Measurements from ENCODE around the gene C20orf96.
"Not testable (repeated sequence)": the region's sequence is repeated elsewhere in the genome, so short reads cannot be mapped to it uniquely, and the experiment has no call there.

C20orf96 gene

DNA sequence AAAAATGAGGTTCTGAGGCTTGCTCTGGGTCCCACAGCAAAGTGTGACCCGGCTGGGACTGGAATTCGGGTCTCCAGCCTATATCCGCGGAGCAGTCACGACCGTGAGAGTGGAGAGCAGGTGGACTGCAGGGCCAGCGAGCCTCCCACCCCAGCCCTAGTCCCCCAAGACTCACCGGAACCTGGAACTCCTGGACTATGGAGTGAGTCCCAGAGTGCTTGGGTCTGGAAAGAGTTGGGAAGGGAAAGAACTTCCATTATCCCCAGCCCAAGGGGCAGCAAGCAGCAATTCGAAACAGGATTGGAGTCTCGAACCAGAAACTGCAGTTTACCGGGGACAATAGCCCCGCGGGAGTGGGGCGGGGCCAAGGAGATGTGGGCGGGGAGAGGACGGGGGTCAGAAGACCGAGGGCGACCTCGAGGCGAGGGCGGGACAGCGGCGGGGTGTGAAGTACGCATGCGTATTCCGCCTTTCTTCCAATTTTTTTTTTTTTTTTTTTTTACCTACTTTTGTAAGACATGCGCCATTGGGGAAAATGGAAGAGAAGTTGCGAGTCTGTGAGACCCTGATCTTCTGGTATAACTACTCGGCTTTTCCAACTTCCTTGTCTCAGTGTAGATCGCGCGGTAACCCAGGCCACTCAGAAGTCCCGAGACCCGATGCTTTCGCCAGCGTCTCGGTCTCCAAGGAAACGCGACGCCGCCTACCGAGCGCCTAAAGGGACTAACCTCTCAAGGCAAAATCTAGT, at the start of gene C20orf96:
TSS of gene C20orf96 (minus strand) at position 667 of the 748 bp plus-strand sequence. CDS start at position 527, 140 bp downstream.
- DNase-seq = peak; percentile 99

GRCh38 chr20:336040-336439, 45.5 kb upstream of the C20orf96 start:
- not testable (repeated sequence) for DNase-seq

GRCh38 chr20:334578-334977, 44.0 kb upstream of the C20orf96 start:
- DNase-seq = no peak

- peak; percentile 93 for DNase-seq
These were observed 39.9 kb upstream of the C20orf96 start for GRCh38 chr20:330233-331149.

GRCh38 chr20:329851-330232, 39.3 kb upstream of the C20orf96 start:
- no peak for DNase-seq

DNA sequence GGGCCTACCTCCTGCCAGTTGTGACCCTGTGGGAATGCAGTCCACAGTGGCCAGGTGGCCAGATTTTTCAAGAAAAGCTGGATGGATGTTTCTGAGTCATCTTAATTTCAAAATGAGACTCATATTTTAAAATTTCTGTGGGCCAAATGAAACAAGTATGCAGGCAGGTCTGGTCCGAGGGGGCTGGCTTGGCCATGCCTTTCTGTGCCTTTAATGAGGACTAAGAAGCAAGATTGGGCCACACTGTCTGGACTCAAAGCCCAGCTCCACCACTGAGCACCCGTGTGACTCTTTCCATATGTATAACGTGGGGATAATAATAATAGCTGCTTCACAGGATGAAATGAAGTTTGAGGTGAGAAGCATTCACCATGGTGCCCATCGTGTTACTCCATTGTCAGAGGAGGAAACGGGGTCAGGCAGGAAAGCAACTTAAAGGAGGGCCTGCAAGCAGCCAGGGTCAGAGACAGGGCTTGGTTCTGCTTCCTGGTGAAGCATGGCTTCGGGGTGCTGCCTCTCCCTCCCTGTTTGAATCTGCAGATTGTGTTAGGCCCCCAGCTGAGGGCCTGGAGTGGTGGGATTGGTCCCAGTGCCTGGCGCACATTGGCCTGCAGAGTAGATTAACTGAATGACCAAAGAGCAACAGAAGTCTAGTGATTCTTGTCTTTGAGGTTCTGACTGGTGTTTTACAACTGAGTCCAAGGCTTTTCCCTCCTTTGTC, 38.6 kb upstream of the C20orf96 start:
- no peak for DNase-seq

DNA sequence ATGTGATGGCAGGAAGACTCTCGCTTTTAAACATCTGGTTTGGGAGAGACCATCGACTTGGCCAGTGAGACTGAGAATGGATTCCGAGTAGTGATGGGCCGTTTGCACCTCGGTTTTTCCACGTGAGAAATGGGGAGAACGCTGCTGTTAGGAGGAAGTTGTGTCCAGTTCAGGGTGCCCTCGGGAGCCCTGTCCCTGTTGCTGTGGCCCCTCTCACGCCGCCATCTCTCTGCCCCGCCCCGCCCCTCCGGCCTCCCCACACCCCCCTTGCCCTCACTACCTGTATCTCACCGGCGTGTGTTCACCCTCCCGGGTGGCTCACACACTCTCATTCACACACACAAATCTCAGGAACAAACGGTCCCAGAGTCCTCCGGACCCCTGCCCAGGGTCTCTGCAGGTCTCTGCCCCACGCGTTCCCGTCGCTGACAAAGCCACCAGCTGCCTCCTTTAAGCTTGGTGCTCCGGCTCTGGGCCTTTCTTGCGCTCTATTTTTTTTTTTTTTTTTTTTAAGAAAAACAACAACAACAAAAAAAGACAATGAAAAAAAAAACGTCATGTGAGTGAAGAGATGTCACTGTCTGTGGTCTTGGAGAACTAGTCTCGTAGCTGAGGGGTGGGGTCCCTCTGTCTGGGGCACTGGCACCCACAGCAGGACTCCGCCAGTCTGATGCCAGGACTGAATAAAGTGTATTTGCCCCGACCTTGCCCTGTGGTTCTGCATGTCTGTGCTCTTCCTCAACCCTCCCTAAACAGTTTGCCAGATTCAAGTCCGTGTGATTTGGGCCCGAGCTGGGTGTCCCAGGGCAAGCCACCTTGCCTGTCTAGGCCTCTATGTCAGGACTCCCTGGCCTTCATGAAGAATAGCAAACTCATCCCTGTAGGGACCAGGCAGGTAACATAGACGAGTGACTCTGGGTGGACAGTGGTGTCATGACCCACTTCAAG, 37.8 kb upstream of the C20orf96 start:
- DNase-seq = peak; percentile 67

DNA sequence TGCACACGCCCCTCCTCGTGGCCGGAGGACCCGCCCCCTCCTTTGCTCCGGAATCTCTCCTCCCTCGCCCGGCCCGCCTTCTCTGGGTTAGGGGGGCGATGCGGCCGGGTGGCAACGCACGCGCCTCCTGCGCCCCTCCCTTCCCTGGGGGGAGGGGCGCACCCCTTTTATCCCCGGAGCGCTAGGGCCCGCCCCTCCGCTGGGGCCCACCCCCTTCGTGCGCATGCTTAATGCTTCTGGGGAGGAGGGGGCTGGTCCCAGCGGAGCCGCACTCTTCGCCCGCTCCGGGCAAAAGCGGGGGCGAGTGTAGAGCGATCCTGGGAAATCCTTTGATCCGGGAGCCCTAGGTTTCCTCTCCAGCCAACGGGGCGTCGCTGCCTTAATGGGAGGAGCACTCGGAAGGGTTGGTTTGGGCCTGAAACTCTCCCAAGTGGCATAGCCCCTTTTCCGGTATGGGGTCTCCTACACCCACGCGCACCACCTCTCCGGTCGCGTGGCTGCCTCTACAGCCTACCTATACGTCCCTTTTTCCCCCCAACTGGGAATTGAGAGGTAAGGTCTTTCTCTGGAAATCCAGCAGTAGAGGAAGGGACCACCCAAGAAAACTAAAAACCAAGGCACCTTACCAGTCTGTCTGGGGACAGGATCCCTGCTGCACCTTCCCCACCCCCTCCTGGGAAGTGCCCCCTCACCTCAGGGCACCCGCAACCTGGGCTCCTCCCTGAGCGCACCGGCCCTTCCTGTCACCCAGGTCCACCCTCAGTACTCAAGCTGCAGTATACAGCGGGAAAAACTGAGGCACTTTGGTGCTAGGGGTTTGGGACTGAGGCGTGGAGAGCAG, 36.9 kb upstream of the C20orf96 start:
- DNase-seq = peak; percentile 97

GRCh38 chr20:326645-327185, 36.2 kb upstream of the C20orf96 start:
- peak; percentile 84 for DNase-seq

DNA sequence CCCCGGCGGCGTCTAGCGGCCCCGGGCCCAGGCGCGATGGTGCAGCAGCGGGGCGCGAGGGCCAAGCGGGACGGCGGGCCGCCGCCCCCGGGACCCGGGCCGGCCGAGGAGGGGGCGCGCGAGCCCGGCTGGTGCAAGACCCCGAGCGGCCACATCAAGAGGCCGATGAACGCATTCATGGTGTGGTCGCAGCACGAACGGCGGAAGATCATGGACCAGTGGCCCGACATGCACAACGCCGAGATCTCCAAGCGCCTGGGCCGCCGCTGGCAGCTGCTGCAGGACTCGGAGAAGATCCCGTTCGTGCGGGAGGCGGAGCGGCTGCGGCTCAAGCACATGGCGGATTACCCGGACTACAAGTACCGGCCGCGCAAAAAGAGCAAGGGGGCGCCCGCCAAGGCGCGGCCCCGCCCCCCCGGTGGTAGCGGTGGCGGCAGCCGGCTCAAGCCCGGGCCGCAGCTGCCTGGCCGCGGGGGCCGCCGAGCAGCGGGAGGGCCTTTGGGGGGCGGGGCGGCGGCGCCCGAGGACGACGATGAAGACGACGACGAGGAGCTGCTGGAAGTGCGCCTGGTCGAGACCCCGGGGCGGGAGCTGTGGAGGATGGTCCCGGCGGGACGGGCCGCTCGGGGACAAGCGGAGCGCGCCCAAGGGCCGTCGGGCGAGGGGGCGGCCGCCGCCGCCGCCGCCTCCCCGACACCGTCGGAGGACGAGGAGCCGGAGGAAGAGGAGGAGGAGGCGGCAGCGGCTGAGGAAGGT, 35.5 kb upstream of the C20orf96 start:
- DNase-seq = peak; percentile 84

DNA sequence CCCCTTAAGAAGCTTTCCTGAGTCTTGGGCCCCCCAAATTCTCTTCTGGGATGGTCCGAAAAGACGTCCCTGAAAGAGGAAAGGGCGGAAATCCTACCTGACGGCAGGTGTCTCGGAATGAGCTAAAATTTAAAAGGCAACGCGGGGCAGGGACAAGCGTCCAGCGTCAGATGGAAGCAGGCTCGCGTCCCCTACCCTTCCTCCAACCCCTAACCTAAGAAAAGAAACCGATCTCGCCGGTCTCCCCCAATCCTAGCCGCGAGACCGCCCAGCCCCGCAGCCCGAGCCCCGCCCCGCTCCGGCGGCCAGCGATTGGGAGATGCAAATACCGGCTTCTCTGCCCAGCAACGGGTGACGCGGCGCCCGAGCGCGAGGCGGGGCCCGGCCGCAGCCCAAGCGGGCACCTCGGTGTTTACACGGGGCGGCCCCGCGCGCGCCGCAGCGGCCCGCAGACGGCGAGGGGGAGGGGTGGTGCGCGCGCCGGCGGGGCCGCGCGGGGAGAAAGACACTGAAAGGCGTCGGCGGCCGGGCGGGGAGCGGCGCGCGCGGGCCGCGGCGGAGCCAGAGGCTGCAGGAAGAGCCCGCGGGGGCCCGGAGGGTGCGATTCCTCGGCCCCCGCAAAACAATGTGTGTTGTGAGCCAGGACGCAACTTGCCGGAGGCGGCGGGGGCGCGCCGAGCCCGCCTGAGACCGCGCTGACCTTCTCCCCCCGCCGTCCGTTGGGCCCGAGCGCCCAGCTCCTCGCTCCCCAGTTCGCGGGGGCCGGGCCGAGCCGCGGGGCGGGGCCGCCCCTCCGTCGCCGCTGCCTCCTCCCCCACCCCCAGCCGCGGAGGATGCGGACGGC, 34.7 kb upstream of the C20orf96 start, which contains the start of gene SOX12:
TSS of gene SOX12 (plus strand) at position 508 of the 844 bp plus-strand sequence. CDS start 373 bp downstream, outside the sequence.
- peak; percentile 99 for DNase-seq

DNA sequence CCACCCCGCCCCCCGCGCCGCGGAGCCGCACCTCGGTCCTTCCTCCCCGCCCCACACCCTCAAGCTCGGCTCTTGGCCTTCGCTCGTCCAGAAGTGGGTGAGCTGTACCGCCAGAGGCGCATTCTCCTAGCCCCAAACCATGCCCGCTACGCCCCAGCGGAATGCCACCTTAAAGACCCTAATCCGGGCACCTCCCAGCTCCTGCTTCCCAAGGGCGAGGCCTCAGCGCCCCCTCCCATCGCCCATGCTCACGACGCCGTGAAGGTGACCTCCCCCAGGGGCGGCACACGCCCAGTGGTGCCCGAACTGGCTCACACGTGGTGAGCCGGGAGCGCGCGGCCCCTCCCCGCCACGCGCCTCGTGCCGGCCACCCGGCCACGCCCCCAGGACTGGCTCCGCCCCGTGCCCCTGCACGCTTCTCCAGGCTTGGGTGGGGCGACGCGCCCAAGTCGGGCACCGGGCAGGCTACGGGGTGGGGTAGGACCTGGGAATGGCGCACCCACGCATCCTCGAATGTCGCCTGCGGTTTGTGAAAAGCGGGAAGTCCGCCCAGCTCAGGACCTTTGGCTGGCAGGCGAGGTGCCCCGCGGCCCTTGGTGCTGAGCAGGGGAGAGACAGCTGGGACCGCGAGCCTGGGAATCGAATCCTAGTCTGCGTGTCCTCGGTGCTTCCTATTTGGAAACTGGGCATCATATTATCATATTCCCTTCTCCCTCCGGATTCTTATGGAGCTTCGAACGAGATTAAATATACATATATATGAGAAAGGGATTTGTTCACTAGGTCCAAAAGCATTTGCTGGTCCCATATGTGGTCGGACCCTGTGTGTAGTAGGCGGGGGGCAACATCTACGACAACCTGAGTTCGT, 33.9 kb upstream of the C20orf96 start:
- DNase-seq = peak; percentile 95

DNA sequence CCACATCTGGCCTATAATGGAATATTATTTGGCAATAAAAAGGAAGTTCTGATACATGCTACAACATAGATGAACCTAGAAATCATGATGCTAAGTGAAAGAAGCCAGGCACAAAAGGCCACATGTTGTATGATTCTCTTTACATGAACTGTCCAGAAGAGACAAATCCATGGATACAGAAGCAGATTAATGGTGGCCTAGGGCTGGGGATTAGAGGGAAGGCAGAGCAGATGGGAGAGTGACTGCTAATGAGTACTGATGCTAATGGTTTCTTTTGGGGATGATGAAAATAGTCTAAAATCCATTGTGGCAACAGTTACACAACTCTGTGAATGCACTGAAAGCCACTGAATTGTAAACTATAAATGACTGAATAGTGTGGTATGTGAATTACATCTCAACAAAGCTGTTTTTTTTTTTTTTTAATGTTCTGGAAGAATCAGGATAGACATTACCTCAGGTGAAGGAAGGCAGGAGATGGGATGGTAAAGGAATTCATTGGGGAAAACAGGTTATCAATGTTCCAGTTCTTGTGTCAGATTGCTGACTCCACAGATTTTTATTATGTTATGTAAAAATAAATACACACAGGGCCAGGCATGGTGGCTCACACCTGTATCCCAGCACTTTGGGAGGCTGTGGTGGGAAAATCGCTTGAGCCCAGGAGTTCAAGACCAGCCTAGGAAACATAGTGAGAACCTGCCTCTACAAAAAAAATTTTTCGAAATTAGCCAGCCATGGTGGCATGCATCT, 25.9 kb upstream of the C20orf96 start:
- no peak for DNase-seq

- DNase-seq = no peak
These were observed 23.4 kb upstream of the C20orf96 start for GRCh38 chr20:313948-314347.

- no peak for DNase-seq
These were observed 22.9 kb upstream of the C20orf96 start for GRCh38 chr20:313402-313801.

DNA sequence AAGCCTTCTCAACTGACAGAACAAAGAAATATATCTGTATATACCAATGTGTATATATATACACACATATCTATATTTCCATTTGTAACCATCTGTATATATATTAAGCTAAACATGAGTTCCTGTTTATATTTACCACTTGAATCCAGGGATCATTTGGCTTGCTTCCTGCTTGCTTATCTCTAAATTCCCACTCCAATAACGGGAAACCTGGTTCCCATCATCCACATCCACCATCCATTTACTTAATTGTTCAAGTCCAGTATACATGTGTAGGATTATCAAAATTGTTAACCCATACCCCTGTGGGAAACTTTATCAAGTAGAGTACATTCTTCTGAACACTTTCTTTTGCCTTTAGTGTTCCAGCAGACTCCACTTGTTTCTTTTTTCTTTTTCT, 22.3 kb upstream of the C20orf96 start:
- DNase-seq = no peak

DNA sequence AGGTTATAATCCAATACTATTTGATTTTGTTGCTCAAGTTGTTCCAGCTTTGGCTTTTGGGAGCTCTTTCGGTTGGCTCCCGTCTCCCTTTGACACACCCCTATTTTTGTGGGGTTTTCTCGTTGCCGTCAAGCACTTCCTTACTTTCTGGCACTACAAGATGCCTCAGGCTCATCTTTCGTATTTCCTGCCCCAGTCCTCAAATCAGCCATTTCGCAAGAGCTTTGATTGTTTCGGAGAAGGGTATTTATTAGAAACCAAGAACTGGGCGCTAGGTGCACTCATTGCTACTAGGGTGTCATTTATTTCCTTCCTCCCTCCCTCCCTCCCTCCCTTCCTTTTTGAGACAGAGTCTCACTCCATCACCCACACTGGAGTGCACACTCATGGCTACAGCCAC, 21.5 kb upstream of the C20orf96 start:
- no peak for DNase-seq
